Aorta (tissue), 5 donors: ENCODE data around the gene C1GALT1C1L. TPM values are rescaled to one million over a fixed set of nuclear protein-coding genes. Genes with fewer than 3 reads are reported as not detected.
"Not testable (repeated sequence)": the region's sequence is repeated elsewhere in the genome, so short reads cannot be mapped to it uniquely, and the experiment has no call there.

Experiments used
- ATAC-seq: fragments of 200-7000 bp; cut with Tn5 transposase; one replicate; pipeline ENCODE4 v1.9.1; 2022; ENCODE audit warnings: moderate library complexity; ENCODE audit not compliant: low FRiP score
- DNase-seq, 2 donors: peaks; one replicate each; pipeline ENCODE4 v3.0.0-alpha.2; 2020
- H3K27ac ChIP-seq, 2 donors: one replicate each; pipeline ENCODE4 v1.5.1; 2013; ENCODE audit warnings: low read length in 2 of 2, mild to moderate bottlenecking in 2 of 2, moderate library complexity in 2 of 2, control low read depth in 1 of 2, inconsistent platforms in 1 of 2, low read depth in 1 of 2
- H3K27me3 ChIP-seq, 2 donors: one replicate each; pipeline ENCODE4 v1.6.1; 2013; ENCODE audit warnings: control low read depth in 1 of 2, low read length in 1 of 2, mild to moderate bottlenecking in 1 of 2, moderate library complexity in 1 of 2; ENCODE audit not compliant: insufficient read depth in 2 of 2, control insufficient read depth in 1 of 2
- H3K36me3 ChIP-seq, 2 donors: one replicate each; pipeline ENCODE4 v1.6.1; 2013; ENCODE audit warnings: control low read depth in 1 of 2, low read length in 1 of 2, mild to moderate bottlenecking in 1 of 2; ENCODE audit not compliant: insufficient read depth in 2 of 2, control insufficient read depth in 1 of 2
- H3K4me1 ChIP-seq, 2 donors: one replicate each; pipeline ENCODE4 v1.6.1; 2013; ENCODE audit warnings: low read length in 2 of 2, control low read depth in 1 of 2, mild to moderate bottlenecking in 1 of 2, moderate library complexity in 1 of 2; ENCODE audit not compliant: insufficient read depth in 2 of 2, control insufficient read depth in 1 of 2
- H3K4me3 ChIP-seq, 2 donors: one replicate each; pipeline ENCODE4 v1.5.1; 2013; ENCODE audit warnings: low read length in 2 of 2, control low read depth in 1 of 2, mild to moderate bottlenecking in 1 of 2
- H3K9me3 ChIP-seq: one replicate; pipeline ENCODE4 v1.6.1; 2013; ENCODE audit warnings: mild to moderate bottlenecking, low read length; ENCODE audit not compliant: control insufficient read depth
- WGBS, 2 donors: extraction: QIAGEN DNeasy Blood & Tissue Kit; methylation state at CpG; one replicate each; pipeline ENCODE4 v1.1.7; 2013; 5-methylcytosine and 5-hydroxymethylcytosine counted together
- intact Hi-C, 2 donors: fragments of 100-400 bp; cut with DNase I; formaldehyde crosslinking; loops; one replicate each; pipeline versions ENCODE4 v1.14.2 to v1.15.0; 2022
- polyA plus RNA-seq, 2 donors: library from polyadenylated mRNA; stranded (reverse); fragments of 200-250 nt; gene quantifications; one replicate each; pipeline ENCODE4 v1.2.3, GENCODE V29; 2013
- total RNA-seq, 2 donors: library from RNA; stranded (reverse); fragmentation: NEBNext Ultra II Directional; extraction: Animal tissue kit (Norgen Biotek cat#: 25700); gene quantifications; one replicate each; pipeline ENCODE4 v1.2.1, GENCODE V29; 2021
- donor health status: healthy with polysubstance abuse.
- donor health status: Bipolar disorder and iron deficiency.
- donor health status: DM: no; HTN: no; CAD: no.
- donor health status: DM: no; HTN: no; CAD: no.
- donor health status: DM: yes; HTN: yes; CAD: no.

C1GALT1C1L gene
- total and polyA plus RNA-seq, 4 donors = 0.29 to 1.9 (median 1.3) TPM

DNA sequence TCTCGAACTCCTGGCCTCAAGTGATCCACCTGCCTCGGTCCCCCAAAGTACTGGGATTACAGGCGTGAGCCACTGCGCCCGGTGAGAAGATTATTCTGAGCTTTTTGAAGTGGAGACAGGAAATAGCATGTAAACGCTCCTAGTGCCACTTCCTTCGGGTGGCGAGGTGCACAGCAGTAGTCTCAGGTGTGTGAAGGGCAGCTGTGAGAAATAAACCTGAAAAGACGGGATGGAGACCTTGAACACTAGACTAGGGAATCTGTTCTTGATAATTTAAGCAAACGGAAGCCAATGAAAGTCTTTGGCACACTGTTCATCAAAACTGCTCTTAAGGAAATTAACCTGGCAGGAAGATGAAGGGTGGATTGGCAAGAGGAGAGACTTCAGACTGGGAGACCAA, 39.6 kb downstream of the C1GALT1C1L start:
- Histone ChIP-seq H3K9me3 (no peaks in the 10 kb centered on the region), H3K4me3 (peak overlapping the region in 1 of 2 donors; percentile 45), H3K27me3 (peaks cover 0 to 1% of the 10 kb centered on the region in 2 donors), H3K36me3 (no peaks in the 10 kb centered on the region), H3K27ac (no peak overlapping the region), H3K4me1 (no peaks in the 10 kb centered on the region)
- no peak for DNase-seq
- WGBS, 2 donors = 31 to 38% methylated on average over 10 of the region's 10 CpGs
- intact Hi-C loops = no loop called here
- ATAC-seq = no peak

DNA sequence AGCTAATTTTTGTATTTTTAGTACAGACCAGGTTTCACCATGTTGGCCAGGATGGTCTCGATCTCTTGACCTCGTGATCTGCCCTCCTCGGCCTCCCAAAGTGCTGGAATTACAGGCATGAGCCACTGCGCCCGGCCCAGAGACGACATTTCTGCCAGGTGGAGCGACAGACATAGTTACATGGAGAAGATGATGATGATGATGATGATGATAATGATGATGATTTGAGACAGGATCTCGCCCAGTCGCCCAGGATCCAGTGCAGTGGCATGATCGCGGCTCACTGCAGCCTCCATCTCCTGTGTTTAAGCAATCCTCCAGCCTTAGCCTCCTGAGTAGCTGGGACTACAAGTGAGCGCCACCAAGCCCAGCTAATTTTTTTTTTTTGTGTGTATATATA, 40.1 kb downstream of the C1GALT1C1L start:
- H3K4me3 ChIP-seq, ATAC-seq, H3K36me3 ChIP-seq, H3K9me3 ChIP-seq, H3K4me1 ChIP-seq, H3K27me3 ChIP-seq, intact Hi-C loops, DNase-seq, H3K27ac ChIP-seq: not testable (repeated sequence)
- WGBS, 2 donors = 94 to 95% methylated on average over 12 of the region's 12 CpGs

DNA sequence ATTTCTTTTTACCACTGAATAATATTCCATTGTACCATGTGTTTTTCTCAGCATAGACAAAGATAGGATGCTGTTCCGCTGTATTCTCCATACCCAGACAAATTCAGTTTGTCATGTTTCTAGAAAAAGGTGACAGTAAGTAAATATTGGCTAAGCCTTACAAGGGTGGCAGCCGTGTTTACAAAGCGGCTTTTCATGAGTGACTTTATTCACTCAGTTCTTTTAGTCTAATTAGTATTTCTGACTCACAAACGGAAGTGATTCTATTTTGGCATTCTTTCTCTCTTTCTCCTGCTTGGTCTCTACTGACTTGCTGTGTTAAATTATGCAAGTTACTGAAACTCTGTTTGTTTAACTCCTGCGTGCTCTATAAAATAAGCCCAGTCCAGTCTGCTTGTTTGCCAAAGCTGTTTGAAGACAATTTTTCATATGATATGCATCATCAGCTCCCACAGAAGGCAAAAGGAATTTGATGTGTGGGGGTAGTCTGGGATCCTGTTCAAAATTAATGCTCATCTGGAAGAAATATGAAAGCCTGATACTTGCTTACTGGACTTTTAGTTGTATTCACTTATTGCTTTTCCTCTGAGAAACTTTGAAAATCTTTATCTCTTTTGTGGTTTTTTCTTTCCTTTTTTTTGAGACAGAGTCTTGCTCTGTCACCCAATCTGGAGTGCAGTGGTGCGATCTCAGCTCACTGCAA, 41.5 kb downstream of the C1GALT1C1L start:
- peaks cover 0 to 1% of the 10 kb centered on the region in 2 donors for H3K27me3 ChIP-seq
- H3K27ac ChIP-seq = no peak overlapping the region
- DNase-seq = no peak
- no peaks in the 10 kb centered on the region for H3K36me3 ChIP-seq
- no peaks in the 10 kb centered on the region for H3K4me1 ChIP-seq
- intact Hi-C loops = no loop called here
- ATAC-seq = no peak
- no peak overlapping the region for H3K4me3 ChIP-seq
- WGBS, 2 donors = 27 to 30% methylated on average over 6 of the region's 6 CpGs
- no peaks in the 10 kb centered on the region for H3K9me3 ChIP-seq

DNA sequence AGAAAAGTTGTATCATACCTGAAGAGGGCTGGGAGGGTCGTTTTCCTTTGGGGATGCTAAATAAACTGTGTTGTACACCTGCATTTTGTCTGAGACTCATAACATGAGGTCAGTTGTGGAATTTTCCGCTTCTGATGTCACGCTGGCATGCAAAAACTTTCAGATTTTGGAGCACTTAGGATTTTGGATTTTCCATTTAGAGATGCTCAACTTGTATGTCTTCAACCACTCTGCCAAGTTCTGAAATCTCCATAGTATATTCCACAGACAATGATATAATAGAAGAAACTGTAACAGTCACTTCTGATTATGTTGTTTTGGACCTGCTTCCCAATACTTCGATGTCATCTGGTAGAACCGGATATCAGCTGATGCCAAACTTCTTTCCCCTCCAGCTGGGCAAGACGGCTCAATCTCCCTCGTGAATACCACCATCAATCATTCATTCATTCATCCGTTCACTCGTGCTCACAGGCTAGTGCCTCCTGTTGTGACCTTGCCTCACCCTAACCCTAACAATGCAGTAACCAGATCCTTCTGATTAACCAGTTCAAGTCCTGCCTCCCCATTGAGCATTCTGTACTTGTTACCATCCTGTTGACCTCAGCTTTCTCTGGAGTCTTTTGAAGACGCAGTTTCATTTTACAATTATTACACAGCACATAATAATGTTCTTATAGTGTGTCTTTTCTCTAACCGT, 44.5 kb downstream of the C1GALT1C1L start:
- H3K36me3 ChIP-seq = no peaks in the 10 kb centered on the region
- WGBS, 2 donors = 50% methylated on average over 11 of the region's 11 CpGs
- no peaks in the 10 kb centered on the region for H3K9me3 ChIP-seq
- DNase-seq = no peak
- no peak overlapping the region for H3K27ac ChIP-seq
- no peak overlapping the region for H3K4me3 ChIP-seq
- intact Hi-C loops = no loop called here
- no peak for ATAC-seq
- H3K4me1 ChIP-seq = no peaks in the 10 kb centered on the region
- H3K27me3 ChIP-seq = peaks cover 0 to 1% of the 10 kb centered on the region in 2 donors

Other genes starting within 250 kb of the C1GALT1C1L start
- 10 to 100 TPM; 30.5 to 38.5 TPM for gene THADA, start 80.4 kb downstream of the C1GALT1C1L start, total RNA-seq
- gene THADA, start 80.4 kb downstream of the C1GALT1C1L start, polyA plus RNA-seq = 10 to 100 TPM; 12.4 to 19.4 TPM
- 10 to 100 TPM; 25.4 to 38.0 TPM for gene PLEKHH2, start 39.2 kb downstream of the C1GALT1C1L start, total RNA-seq
- 10 to 100 TPM in 1 of 2 donors, 1 to 10 TPM in 1; 2.9 to 28.9 TPM for gene PLEKHH2, start 39.2 kb downstream of the C1GALT1C1L start, polyA plus RNA-seq
- 10 to 100 TPM in 1 of 2 donors, 1 to 10 TPM in 1; 8.8 to 24.6 TPM for gene DYNC2LI1, start 97.6 kb upstream of the C1GALT1C1L start, total RNA-seq
- gene DYNC2LI1, start 97.6 kb upstream of the C1GALT1C1L start, polyA plus RNA-seq = 10 to 100 TPM; 30.2 to 44.3 TPM
- gene ABCG5, start 162.4 kb upstream of the C1GALT1C1L start, total RNA-seq = not detected
- gene ABCG5, start 162.4 kb upstream of the C1GALT1C1L start, polyA plus RNA-seq = 1 to 10 TPM in 1 of 2 donors, not detected in 1; 8.8 TPM
- gene ABCG8, start 162.5 kb upstream of the C1GALT1C1L start, total RNA-seq = not detected
- gene ABCG8, start 162.5 kb upstream of the C1GALT1C1L start, polyA plus RNA-seq = 1 to 10 TPM in 1 of 2 donors, not detected in 1; 1.9 TPM